Measurements from ENCODE around the gene GPR55.
A peak's percentile ranks its signal among the peaks of the same experiment; 100 is the strongest.
"Not testable (repeated sequence)": the region's sequence is repeated elsewhere in the genome, so short reads cannot be mapped to it uniquely, and the experiment has no call there.

Gene GPR55

GRCh38 chr2:230951396-230951795 lies 26.4 kb upstream of the GPR55 start:
- no peak for DNase-seq (ENCODE audit: low read depth in 1 of 2, low spot score in 1 of 2)

GRCh38 chr2:230950874-230951339 lies 25.9 kb upstream of the GPR55 start:
- no peak for DNase-seq (ENCODE audit: low read depth in 1 of 2, low spot score in 1 of 2)

- DNase-seq (ENCODE audit: low read depth in 1 of 2, low spot score in 1 of 2): no peak
Measured at GRCh38 chr2:230949966-230950873, 25.2 kb upstream of the GPR55 start.

- DNase-seq (ENCODE audit: low read depth in 1 of 2, low spot score in 1 of 2): no peak
Measured at GRCh38 chr2:230947908-230948365, 22.9 kb upstream of the GPR55 start.

GRCh38 chr2:230947235-230947576 lies 22.2 kb upstream of the GPR55 start:
- no peak for DNase-seq (ENCODE audit: low read depth in 1 of 2, low spot score in 1 of 2)

GRCh38 chr2:230946429-230947234 lies 21.6 kb upstream of the GPR55 start:
- no peak for DNase-seq (ENCODE audit: low read depth in 1 of 2, low spot score in 1 of 2)

GRCh38 chr2:230944757-230945372 lies 19.8 kb upstream of the GPR55 start:
- DNase-seq (ENCODE audit: low read depth in 1 of 2, low spot score in 1 of 2): no peak

GRCh38 chr2:230944123-230944653 lies 19.1 kb upstream of the GPR55 start:
- no peak for DNase-seq (ENCODE audit: low read depth in 1 of 2, low spot score in 1 of 2)

- DNase-seq (ENCODE audit: low read depth in 1 of 2, low spot score in 1 of 2): peak in 1 of 2 donors; percentile 37
Measured at GRCh38 chr2:230942920-230943896, 18.2 kb upstream of the GPR55 start.

GRCh38 chr2:230942371-230942770 lies 17.3 kb upstream of the GPR55 start:
- DNase-seq (ENCODE audit: low read depth in 1 of 2, low spot score in 1 of 2): no peak

- DNase-seq (ENCODE audit: low read depth in 1 of 2, low spot score in 1 of 2): no peak
Measured at GRCh38 chr2:230941202-230942180, 16.4 kb upstream of the GPR55 start.

GRCh38 chr2:230940471-230940815 lies 15.4 kb upstream of the GPR55 start:
- no peak for DNase-seq (ENCODE audit: low read depth in 1 of 2, low spot score in 1 of 2)

GRCh38 chr2:230939691-230940470 lies 14.8 kb upstream of the GPR55 start:
- no peak for DNase-seq (ENCODE audit: low read depth in 1 of 2, low spot score in 1 of 2)

- DNase-seq (ENCODE audit: low read depth in 1 of 2, low spot score in 1 of 2): no peak
Measured at GRCh38 chr2:230939066-230939591, 14.1 kb upstream of the GPR55 start.

GRCh38 chr2:230938516-230939065 lies 13.5 kb upstream of the GPR55 start:
- no peak for DNase-seq (ENCODE audit: low read depth in 1 of 2, low spot score in 1 of 2)

GRCh38 chr2:230938098-230938497 lies 13.1 kb upstream of the GPR55 start:
- DNase-seq (ENCODE audit: low read depth in 1 of 2, low spot score in 1 of 2): no peak

- DNase-seq (ENCODE audit: low read depth in 1 of 2, low spot score in 1 of 2): no peak
Measured at GRCh38 chr2:230937362-230937761, 12.3 kb upstream of the GPR55 start.

- not testable (repeated sequence) for DNase-seq (ENCODE audit: low read depth in 1 of 2, low spot score in 1 of 2)
Measured at GRCh38 chr2:230936243-230936642, 11.2 kb upstream of the GPR55 start.

All from stimulated activated CD4-positive, alpha-beta T cell treated with anti-CD3 and anti-CD28 coated beads, Interleukin-15, amount 100 ng/mL, for 1 hour (primary cell).